ENCODE data around the gene ME1. TPM values are rescaled to one million over a fixed set of nuclear protein-coding genes. Genes with fewer than 3 reads are reported as not detected.

Gene ME1
- 14.7 TPM for total RNA-seq
- long read RNA-seq, transcript ME1-201 (14 exons, 3,371 nt) = major isoform, 28 of 40 reads
- long read RNA-seq, partial matches to known transcripts = 4 of 40 reads
- long read RNA-seq, other reads (novel, unspliced or antisense) = 8 of 40 reads

DNA sequence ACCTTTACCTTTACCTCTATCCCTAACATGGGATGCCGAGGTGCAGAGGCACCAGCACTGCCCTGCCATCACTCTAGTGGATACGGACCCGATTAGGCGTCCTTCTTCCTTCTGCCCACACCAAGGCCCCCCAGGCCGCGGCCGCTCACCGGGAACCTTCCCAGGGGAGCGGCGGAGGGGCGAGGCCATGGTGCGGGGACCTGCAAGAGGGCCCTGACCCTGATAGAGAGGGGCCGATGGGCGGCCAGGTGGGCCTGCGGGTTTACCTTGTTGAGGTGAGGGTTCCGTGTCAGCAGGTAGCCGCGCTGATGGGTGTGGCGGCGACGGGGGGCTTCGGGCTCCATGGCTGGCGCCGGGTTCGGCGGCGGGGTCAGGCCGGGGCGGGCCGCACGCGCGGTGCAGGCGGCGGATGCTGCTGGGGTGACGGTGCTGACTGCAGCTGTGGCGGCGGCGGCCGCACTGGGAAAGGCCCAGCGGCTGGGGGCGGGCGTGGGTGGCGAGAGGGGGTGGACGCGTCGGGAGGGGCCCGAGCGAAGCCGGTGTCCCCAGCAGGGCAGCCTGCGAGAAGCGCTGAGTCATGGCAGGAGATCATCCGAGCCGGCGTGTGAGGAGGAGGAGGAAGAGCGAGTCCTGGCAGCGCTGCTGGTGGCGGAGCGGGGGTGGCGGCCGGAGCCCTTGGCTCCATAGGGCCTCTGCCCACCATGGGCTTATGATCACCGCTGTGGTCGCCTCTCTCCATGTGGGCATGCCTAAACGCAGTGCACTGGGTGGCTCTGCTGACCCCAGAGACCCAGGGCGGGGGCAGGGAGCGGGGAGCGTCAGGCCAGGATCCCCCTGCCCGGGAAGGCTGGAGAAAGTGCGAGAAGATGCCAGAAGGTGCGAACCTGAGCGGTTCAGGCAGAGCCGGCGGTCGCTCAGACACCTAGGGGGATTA is at the start of gene ME1:
ME1 (minus strand) TSS at position 441 of the 934 bp plus-strand sequence; CDS start at position 344, 97 bp downstream.
- peak; percentile 95 for ATAC-seq

GRCh38 chr6:83480470-83480869 is 49.6 kb upstream of the ME1 start:
- intact Hi-C loops (cut with DNase I) = no loop called here

More for the DNA sequence above, at the start of gene ME1:
- Histone ChIP-seq H3K36me3 (no peaks in the 10 kb centered on the region), H3K4me3 (peak within 1 kb of the TSS; percentile 61), H3K9me3 (no peaks in the 10 kb centered on the region), H3K4me1 (no peaks in the 10 kb centered on the region), H3K27ac (peak within 1 kb of the TSS; percentile 83), H3K27me3 (no peaks in the 10 kb centered on the region)
- TF ChIP-seq CTCF (IDR thresholded peaks at IDR 0.05) = no peak
- intact Hi-C loops (cut with DNase I) = no loop called here
- DNase-seq = peak; percentile 94

GRCh38 chr6:83479389-83479788 is 48.5 kb upstream of the ME1 start:
- DNase-seq (no peak), ATAC-seq (no peak)

More at GRCh38 chr6:83480470-83480869, 49.6 kb upstream of the ME1 start:
- no peak overlapping the region for H3K4me3 ChIP-seq
- H3K36me3 ChIP-seq = no peaks in the 10 kb centered on the region
- no peak for ATAC-seq
- H3K4me1 ChIP-seq = no peaks in the 10 kb centered on the region
- no peak overlapping the region for H3K27ac ChIP-seq
- H3K27me3 ChIP-seq = no peaks in the 10 kb centered on the region
- TF ChIP-seq CTCF (IDR thresholded peaks at IDR 0.05) = no peak
- no peaks in the 10 kb centered on the region for H3K9me3 ChIP-seq
- no peak for DNase-seq

GRCh38 chr6:83476971-83477370 is 46.1 kb upstream of the ME1 start:
- Histone ChIP-seq H3K4me3 (no peak overlapping the region), H3K36me3 (no peaks in the 10 kb centered on the region), H3K27me3 (no peaks in the 10 kb centered on the region), H3K9me3 (no peaks in the 10 kb centered on the region), H3K4me1 (no peaks in the 10 kb centered on the region), H3K27ac (no peak overlapping the region)
- TF ChIP-seq CTCF (IDR thresholded peaks at IDR 0.05) = no peak
- no peak for DNase-seq
- no peak for ATAC-seq
- intact Hi-C loops (cut with DNase I) = no loop called here

More at GRCh38 chr6:83479389-83479788, 48.5 kb upstream of the ME1 start:
- Histone ChIP-seq H3K9me3 (no peaks in the 10 kb centered on the region), H3K4me3 (no peak overlapping the region), H3K27ac (no peak overlapping the region), H3K27me3 (no peaks in the 10 kb centered on the region), H3K36me3 (no peaks in the 10 kb centered on the region), H3K4me1 (no peaks in the 10 kb centered on the region)
- intact Hi-C loops (cut with DNase I) = no loop called here
- no peak for TF ChIP-seq CTCF (IDR thresholded peaks at IDR 0.05)

GRCh38 chr6:83474309-83474708 is 43.5 kb upstream of the ME1 start:
- no peaks in the 10 kb centered on the region for H3K9me3 ChIP-seq
- no peaks in the 10 kb centered on the region for H3K4me1 ChIP-seq
- H3K27ac ChIP-seq = no peak overlapping the region
- no peaks in the 10 kb centered on the region for H3K27me3 ChIP-seq
- no peak for TF ChIP-seq CTCF (IDR thresholded peaks at IDR 0.05)
- DNase-seq (no peak), ATAC-seq (peak; percentile 46)
- intact Hi-C loops (cut with DNase I) = no loop called here
- no peaks in the 10 kb centered on the region for H3K36me3 ChIP-seq
- no peak overlapping the region for H3K4me3 ChIP-seq
